Left renal pelvis (tissue), 4 donors: ENCODE data around the gene CCNI2. TPM values are rescaled to one million over a fixed set of nuclear protein-coding genes. Genes with fewer than 3 reads are reported as not detected.

ENCODE experiments used
- DNase-seq, 4 donors: peaks; one replicate each; pipeline ENCODE4 v3.0.0-alpha.2; 2013; ENCODE audit warnings: low read depth in 4 of 4, low spot score in 3 of 4
- polyA plus RNA-seq, 4 donors: library from polyadenylated mRNA; unstranded; fragments of 120-200 nt; gene quantifications; one replicate each; pipeline ENCODE4 v1.2.1, GENCODE V29; 2013; ENCODE audit not compliant: insufficient read length in 4 of 4

Gene CCNI2
- polyA plus RNA-seq, 4 donors: 1.1 to 3.8 (median 3.5) TPM

GRCh38 chr5:132764051-132764450, 16.8 kb downstream of the CCNI2 start:
- DNase-seq: no peak

DNA sequence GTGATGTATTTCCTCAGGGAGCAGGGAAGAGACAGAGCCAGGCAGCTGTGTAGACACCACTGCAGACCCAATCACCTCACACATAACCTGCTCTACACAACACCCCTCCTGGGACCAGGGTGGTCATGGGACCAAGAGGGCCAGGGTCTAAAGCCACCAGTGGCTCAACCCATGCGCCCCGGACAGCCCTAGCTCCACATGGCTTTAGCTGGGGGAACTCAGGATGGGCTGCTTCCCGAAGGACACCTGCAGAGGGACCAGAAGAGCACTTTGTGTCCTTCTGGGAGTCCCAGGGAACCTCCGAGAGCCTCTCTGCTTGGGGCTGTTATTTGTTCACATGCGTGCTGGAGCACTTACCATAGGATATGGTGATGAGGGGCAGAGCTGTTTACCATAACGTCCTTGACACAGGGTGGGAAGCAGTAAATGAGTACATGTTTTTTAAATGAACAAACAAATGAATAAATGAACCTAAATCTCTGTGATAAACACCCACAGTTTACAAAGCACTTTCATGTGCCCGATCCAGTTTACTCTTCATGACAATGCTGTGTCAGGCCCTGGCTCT, 17.5 kb downstream of the CCNI2 start:
- no peak for DNase-seq

- no peak for DNase-seq
These were observed 18.2 kb downstream of the CCNI2 start for GRCh38 chr5:132765311-132766019.

DNA sequence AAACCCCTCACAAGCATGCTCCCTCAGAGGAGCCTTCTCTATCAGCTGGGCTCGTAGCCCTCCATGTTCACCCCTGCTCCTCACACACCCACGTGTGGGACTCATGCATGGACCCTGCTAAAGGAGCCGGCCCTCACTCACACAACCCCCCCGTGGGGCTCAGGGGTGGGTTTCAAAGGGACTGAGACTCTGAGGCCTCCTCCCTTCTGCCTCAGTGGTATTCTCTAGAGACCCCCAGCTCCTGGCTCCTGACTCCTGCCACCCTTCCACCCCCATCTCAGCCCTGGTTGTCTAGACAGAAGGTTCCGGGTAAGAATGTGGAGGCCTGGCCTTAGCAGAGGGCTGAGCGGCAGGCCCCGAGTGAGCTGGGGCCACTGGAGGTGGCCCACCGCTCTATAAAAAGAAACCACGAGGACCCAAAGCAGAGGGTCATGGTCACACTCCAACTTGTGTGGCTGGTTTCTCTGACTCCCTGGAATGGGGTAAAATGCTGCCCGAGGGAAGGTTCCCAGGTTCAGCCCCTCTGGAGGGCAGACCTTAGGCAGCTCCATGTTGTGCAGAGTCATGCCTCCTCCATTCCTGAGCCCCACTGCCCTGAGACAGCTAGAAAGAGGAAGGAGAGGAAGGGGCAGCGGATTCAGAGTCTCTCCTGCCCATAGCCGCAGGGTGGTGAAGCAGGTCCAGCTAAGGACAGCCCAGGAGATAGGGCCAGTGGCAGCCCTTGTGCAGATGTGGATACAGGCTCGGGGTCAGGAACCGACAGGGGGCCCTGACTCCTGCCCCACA, 19.0 kb downstream of the CCNI2 start:
- DNase-seq: no peak

GRCh38 chr5:132766806-132767055, 19.5 kb downstream of the CCNI2 start:
- no peak for DNase-seq

GRCh38 chr5:132767150-132767549, 19.9 kb downstream of the CCNI2 start:
- DNase-seq: no peak

GRCh38 chr5:132768485-132768868, 21.3 kb downstream of the CCNI2 start:
- DNase-seq: no peak

GRCh38 chr5:132770476-132771159, 23.4 kb downstream of the CCNI2 start:
- no peak for DNase-seq

- DNase-seq: no peak
These were observed 24.3 kb downstream of the CCNI2 start for GRCh38 chr5:132771503-132771998.

- no peak for DNase-seq
These were observed 25.3 kb downstream of the CCNI2 start for GRCh38 chr5:132772291-132773070.

GRCh38 chr5:132773114-132773513, 25.9 kb downstream of the CCNI2 start:
- DNase-seq: no peak

- no peak for DNase-seq
These were observed 26.6 kb downstream of the CCNI2 start for GRCh38 chr5:132773601-132774355.

DNA sequence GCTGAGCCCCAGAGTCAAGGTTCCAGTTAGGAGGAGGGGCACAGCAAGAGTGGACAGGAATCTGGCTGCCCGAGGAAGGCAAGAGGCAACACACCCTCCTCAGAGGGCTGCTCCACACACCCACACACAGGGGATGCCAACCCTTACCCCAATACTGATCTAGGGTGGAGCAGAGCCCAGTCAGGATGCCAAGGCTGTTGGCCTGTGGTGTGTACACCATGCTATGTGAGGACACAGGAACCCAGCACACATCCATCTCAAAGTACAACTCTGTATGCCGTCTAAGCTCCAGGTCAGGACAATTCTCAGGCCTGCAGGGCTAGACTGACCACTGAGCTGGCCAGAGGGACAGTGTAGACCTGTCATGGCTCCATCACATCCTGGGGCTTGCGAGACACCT, 27.2 kb downstream of the CCNI2 start:
- no peak for DNase-seq

GRCh38 chr5:132774896-132775295, 27.7 kb downstream of the CCNI2 start:
- DNase-seq: no peak

- no peak for DNase-seq
These were observed 28.3 kb downstream of the CCNI2 start for GRCh38 chr5:132775476-132775961.

DNA sequence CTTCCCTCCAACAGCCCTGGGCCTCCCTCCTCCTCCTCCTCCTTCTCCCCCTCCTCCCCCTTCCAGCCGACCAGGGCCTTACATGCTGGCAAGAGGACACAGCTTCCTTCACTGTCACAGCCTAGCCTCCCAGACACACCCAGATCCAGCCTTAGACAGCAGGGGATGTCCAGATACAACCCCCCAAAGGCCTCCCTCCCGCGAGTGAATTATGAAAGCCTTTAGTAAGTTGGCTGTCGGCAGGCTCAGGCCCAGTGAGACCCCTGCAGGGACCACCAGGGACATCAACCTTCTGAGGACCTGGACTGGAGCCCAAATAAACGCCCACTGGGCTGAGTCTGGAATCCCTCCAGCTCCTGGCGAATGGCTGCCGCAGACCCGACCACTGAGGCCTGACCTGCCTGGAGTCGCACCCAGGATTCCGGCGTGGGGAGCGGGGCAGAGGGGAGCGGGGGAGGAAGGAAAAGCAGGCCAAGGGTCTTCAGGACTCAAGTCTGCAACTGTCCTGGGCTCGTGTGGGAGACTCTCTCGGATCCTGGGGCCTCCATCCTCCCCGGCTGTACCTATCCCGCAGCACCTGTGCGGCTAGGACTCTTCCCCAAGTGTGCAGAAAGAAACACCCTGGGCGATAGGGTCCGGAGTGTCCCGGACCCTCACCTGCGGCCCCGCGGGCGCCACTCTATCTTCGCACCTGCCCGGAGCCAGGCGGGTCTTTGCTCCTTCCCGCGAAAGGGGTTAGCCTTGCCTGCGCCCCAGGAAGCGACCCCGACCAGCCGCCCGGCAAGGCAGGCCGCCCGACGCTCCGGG, 29.1 kb downstream of the CCNI2 start:
- DNase-seq: no peak

DNA sequence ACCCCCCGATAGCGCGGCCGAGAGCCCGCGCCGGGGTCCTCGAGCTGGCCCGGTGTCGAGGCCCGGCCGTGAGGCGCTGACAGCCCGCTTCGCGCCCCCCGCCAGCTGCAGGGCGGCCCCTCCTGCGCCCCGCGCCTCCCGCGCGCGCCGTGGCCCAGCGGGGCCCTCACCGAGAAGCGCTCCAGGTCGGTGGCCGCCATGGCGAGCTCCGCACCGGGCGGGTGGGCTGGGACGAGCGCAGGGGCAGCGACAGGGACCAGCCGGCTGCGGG, 29.6 kb downstream of the CCNI2 start:
- no peak for DNase-seq

DNA sequence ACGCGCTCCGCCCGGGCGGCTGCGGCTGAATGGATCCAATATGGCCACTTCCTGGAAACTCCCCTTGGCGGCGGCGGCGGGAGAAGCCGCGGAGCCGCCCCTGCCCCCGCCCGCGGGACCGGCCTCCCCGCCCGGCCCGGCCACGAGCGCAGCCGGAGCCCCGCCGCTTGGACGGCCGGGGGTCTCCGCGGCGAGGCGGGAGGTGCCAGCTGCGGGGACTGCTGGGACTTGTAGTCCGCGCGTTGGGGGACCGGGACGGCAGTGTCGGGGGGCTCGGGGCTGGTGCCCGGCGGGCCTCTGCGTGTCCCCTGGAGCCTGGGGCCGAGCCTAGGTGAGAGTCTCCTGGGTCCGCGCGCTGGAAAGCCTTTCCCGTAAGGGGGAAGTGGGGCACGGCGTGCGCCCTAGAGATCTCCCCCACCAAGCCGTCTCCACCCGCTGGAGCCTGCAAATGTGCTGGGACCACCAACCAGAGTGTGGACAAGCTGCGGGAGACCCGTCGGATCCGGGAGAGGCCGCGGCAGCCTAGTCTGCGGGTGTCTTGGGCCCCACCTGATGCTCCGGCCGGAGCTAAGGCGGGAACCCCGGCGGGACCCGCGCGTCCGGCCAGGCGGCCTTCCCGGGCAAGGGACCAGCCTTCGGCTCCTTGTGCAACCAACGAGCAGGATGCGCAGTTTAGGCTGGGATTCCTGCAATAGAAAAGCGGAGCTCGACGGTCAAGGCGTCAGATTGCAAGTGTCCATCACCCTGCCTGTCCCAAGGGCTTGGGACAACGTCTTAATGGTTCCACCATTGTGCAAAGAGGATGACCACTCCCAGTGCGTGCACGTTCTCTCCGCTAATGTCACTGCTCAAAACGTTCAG, 30.2 kb downstream of the CCNI2 start, which contains the start of gene SEPTIN8:
SEPTIN8 (minus strand) TSS at position 31 of the 861 bp plus-strand sequence. CDS start 102 bp downstream, outside the sequence.
- DNase-seq: no peak
